ENCODE results near the gene MOCS3. TPM values are rescaled to one million over a fixed set of nuclear protein-coding genes. Genes with fewer than 3 reads are reported as not detected.

MOCS3 gene
- total and polyA plus RNA-seq, 2 of the 13 experiments (the other 11 are each of a cell fraction or from before 2014, with no cell fraction given), result 3.7 to 8.4 TPM

GRCh38 chr20:50931306-50932015 lies 27.2 kb upstream of the MOCS3 start, which contains the start of gene ADNP:
TSS of gene ADNP (minus strand) at chr20:50931437. CDS start at chr20:50903996, 27,441 bp downstream.
- CTCF ChIA-PET (ENCODE audit: low intra/inter-chr PET ratio, low total read pairs), result interaction anchor here (1.2 to 4.7 kb wide), 2 partner anchors 113 to 137 kb away, joined by 3 to 62 read pairs; partner anchors contain the start of gene BCAS4
- peak; percentile 88 for DNase-seq (ENCODE audit: low spot score)
- in situ Hi-C loops (cut with HindIII; ENCODE audit: extremely low pct_ligation_motif_present, low pct_unique_long_range_greater_than_20kb), result loop anchor here (10.0 kb wide), 1 partner anchor 137 kb away; the partner anchor contains the start of gene BCAS4
- WGBS (ENCODE audit: low lambda C conversion rate), result 65% methylated on average over 53 of the region's 58 CpGs
- no peaks in the 10 kb centered on the region for H3K9me3 ChIP-seq (ENCODE audit: low read length)
- no peaks in the 10 kb centered on the region for H3K27me3 ChIP-seq (ENCODE audit: control insufficient read depth in 1 of 2, insufficient read depth in 2 of 2, low read length in 2 of 2)
- peaks cover 29% of the 10 kb centered on the region for H3K4me1 ChIP-seq (ENCODE audit: insufficient read depth, low read length)
- POLR2A ChIA-PET, result interaction anchor here (0.6 to 4.3 kb wide), 14 partner anchors 9 to 142 kb away, joined by 3 to 87 read pairs (median 6); partner anchors contain the start of genes BCAS4, DPM1 and MOCS3
- peaks cover 28% of the 10 kb centered on the region for H4K20me1 ChIP-seq (ENCODE audit: insufficient read depth, low read length)
- H3K27ac ChIP-seq (ENCODE audit: extremely low read length, insufficient read depth, low read length), result peak within 1 kb of the TSS; percentile 78
- H3K4me3 ChIP-seq (replicated peaks in 1 of 3; ENCODE audit: insufficient read depth in 1 of 3, low read depth in 2 of 3, low read length in 3 of 3), result peak within 1 kb of the TSS; percentile 82 to 97 (median 96)
- peaks cover 13 to 48% of the 10 kb centered on the region in 2 experiments for H3K36me3 ChIP-seq (replicated peaks in 1 of 2; ENCODE audit: control insufficient read depth in 1 of 2, insufficient read depth in 2 of 2, low read length in 2 of 2)
- FAIRE-seq, result no peak
- peaks cover 39% of the 10 kb centered on the region for H3K79me2 ChIP-seq (ENCODE audit: insufficient read depth, low read length)
- no peak within 1 kb of the TSS for H2AFZ ChIP-seq (ENCODE audit: low read length)
- ATAC-seq, result peak; percentile 66
- BruUV-seq (replicated peaks), result no TSS peak
- peak within 1 kb of the TSS; percentile 48 for H3K4me2 ChIP-seq (ENCODE audit: low read depth, low read length)
- H3K9ac ChIP-seq (ENCODE audit: insufficient read depth, low read depth, low read length), result peak within 1 kb of the TSS; percentile 89
- intact Hi-C loops (cut with micrococcal nuclease; ENCODE audit: unreplicated experiment), result no loop called here
- 0 out of 2 replicates have a peak, but pooled peaks have one; percentile 33 for TF ChIP-seq HMG20B (CRISPR knock-in tag; conservative IDR thresholded peaks at IDR 0.05)
- no peak for TF ChIP-seq ZNF646 (CRISPR knock-in tag; IDR thresholded peaks at IDR 0.05)
- peak; percentile 83 for TF ChIP-seq ZNF274 (CRISPR knock-in tag; IDR thresholded peaks at IDR 0.05)
- TF ChIP-seq ZFP90 (CRISPR knock-in tag; IDR thresholded peaks at IDR 0.05; ENCODE audit: borderline replicate concordance), result peak; percentile 80
- TF ChIP-seq MYC (CRISPR knock-in tag; IDR thresholded peaks at IDR 0.05; ENCODE audit: borderline replicate concordance), result 0 out of 2 replicates have a peak, but pooled peaks have one; percentile 1
- TF ChIP-seq PBX2 (CRISPR knock-in tag; IDR thresholded peaks at IDR 0.05), result no peak
- peak; percentile 40; the same call in 1 of the 2 replicates for TF ChIP-seq ATF7 (IDR thresholded peaks at IDR 0.05)
- TF ChIP-seq ATF7 (CRISPR knock-in tag; IDR thresholded peaks at IDR 0.05), result peak; percentile 81
- TF ChIP-seq MLLT10 (CRISPR knock-in tag; IDR thresholded peaks at IDR 0.05), result no peak
- no peak for TF ChIP-seq ZNF556 (CRISPR knock-in tag; IDR thresholded peaks at IDR 0.05; ENCODE audit: borderline replicate concordance)
- TF ChIP-seq HOXA3 (CRISPR knock-in tag; IDR thresholded peaks at IDR 0.05), result peak; percentile 99
- 0 out of 2 replicates have a peak, but pooled peaks have one; percentile 9 for TF ChIP-seq SP5 (CRISPR knock-in tag; IDR thresholded peaks at IDR 0.05; ENCODE audit: borderline replicate concordance, low read depth)
- peak in 1 of 2 experiments; percentile 82; a peak in 3 of 4 replicates for TF ChIP-seq HMGXB4 (CRISPR knock-in tag; IDR thresholded peaks at IDR 0.05; ENCODE audit: borderline replicate concordance in 1 of 2, low read depth in 1 of 2)
- TF ChIP-seq ZMYM3 (CRISPR knock-in tag; IDR thresholded peaks at IDR 0.05), result 0 out of 2 replicates have a peak, but pooled peaks have one; percentile 30

Measured in HepG2 (cell line).